Ascending aorta (tissue), 2 donors: Measurements from ENCODE around the gene USP22. TPM values are rescaled to one million over a fixed set of nuclear protein-coding genes. Genes with fewer than 3 reads are reported as not detected.

Experiments used
- DNase-seq, 2 donors: peaks; one replicate each; pipeline ENCODE4 v3.0.0-alpha.2; 2019; ENCODE audit warnings: low spot score in 2 of 2
- H3K27ac ChIP-seq, 2 donors: fragments of 200-600 bp; sonication (generic); one replicate each; pipeline ENCODE4 v1.5.1; 2016 to 2017; ENCODE audit warnings: mild to moderate bottlenecking in 1 of 2
- H3K27me3 ChIP-seq: fragments of 200-600 bp; sonication (generic); one replicate; pipeline ENCODE4 v1.5.1; 2017
- H3K36me3 ChIP-seq, 2 donors: fragments of 200-600 bp; sonication (generic); one replicate each; pipeline ENCODE4 v1.5.1; 2016
- H3K4me1 ChIP-seq, 2 donors: fragments of 200-600 bp; sonication (generic); one replicate each; pipeline ENCODE4 v1.5.1; 2016 to 2017; ENCODE audit warnings: mild to moderate bottlenecking in 1 of 2
- H3K4me3 ChIP-seq, 2 donors: fragments of 200-600 bp; sonication (generic); one replicate each; pipeline ENCODE4 v1.5.1; 2016 to 2017; ENCODE audit warnings: mild to moderate bottlenecking in 1 of 2
- H3K9me3 ChIP-seq, 2 donors: fragments of 200-600 bp; sonication (generic); one replicate each; pipeline ENCODE4 v1.5.1; 2016
- CTCF ChIP-seq, 3 experiments: fragments of 200-600 bp in 2 of 3; fragments of 450-650 bp in 1 of 3; sonication (generic) in 2 of 3; IDR thresholded peaks; one replicate each; pipeline ENCODE4 v1.5.1; 2016 to 2019; ENCODE audit warnings: antibody characterized with exemption in 3 of 3, mild to moderate bottlenecking in 1 of 3, moderate library complexity in 1 of 3
- intact Hi-C: fragments of 100-400 bp; cut with DNase I; formaldehyde crosslinking; loops from one replicate; pipeline ENCODE4 v1.15.1; 2023
- total RNA-seq: library from RNA; depleted of rRNA; stranded (reverse); fragments of >200 nt; gene quantifications from one replicate; pipeline ENCODE4 v1.1.0, GENCODE V29; 2016

The USP22 gene
- total RNA-seq, 1 donor from 2014 or later: 170 TPM

- Histone ChIP-seq H3K36me3 (peaks cover 93 to 97% of the 10 kb centered on the region in 2 donors), H3K27ac (no peak overlapping the region), H3K4me1 (no peaks in the 10 kb centered on the region)
Measured at GRCh38 chr17:21005803-21006202, 37.0 kb downstream of the USP22 start.

GRCh38 chr17:21005367-21005766 lies 37.4 kb downstream of the USP22 start:
- Histone ChIP-seq H3K9me3 (no peaks in the 10 kb centered on the region), H3K36me3 (peaks cover 88 to 97% of the 10 kb centered on the region in 2 donors), H3K4me3 (no peak overlapping the region), H3K4me1 (no peaks in the 10 kb centered on the region), H3K27me3 (no peaks in the 10 kb centered on the region), H3K27ac (no peak overlapping the region)
- intact Hi-C loops: no loop called here
- no peak for DNase-seq
- TF ChIP-seq CTCF (IDR thresholded peaks at IDR 0.05): no peak

More at GRCh38 chr17:21005803-21006202, 37.0 kb downstream of the USP22 start:
- no peak for DNase-seq
- intact Hi-C loops: no loop called here
- no peak for TF ChIP-seq CTCF (IDR thresholded peaks at IDR 0.05)
- H3K27me3 ChIP-seq: no peaks in the 10 kb centered on the region
- H3K4me3 ChIP-seq: no peak overlapping the region
- H3K9me3 ChIP-seq: no peaks in the 10 kb centered on the region

DNA sequence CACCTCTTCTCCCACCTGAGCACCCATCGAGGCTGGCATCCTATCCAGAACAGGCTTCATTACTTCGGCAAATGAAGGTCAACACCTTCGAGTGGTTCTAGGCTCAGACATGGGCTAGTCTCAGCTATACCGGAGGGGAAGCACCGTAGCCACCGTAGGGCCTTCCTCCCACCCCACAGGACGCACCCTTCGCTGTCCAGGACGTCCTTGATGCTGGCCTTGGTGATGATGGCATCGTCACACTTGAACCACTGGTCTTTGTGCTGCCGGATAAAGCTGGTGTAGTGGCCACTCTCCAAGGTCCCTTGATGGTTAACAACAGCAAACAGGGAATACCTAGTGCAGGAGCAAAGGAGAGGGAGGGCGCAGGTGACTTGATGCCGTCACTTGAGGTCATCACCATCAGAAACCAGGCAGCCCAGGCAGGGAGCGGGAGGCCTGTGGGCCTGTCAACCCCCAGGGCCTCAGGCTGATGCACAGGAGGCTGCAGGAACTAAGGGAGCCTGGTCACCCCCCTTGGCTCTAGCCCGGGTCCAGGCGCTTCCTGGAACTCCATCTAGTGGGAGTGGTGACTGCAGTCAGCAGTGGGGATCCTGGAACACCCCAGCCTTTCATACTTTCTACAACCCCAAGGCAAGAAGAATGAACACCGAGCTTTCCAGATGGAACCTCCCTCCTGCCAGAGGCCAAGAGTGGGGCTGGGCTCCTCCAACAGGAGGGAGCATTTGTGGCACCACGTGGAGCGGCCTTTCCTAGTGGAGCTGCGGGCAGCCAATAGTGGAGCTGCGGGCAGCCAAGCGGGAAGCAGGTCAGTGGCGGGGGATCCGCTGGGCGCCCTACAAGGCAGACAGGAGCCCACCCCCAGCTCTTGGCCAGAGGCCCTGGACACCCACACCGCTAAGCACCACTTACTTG lies 38.5 kb downstream of the USP22 start:
- no peaks in the 10 kb centered on the region for H3K27me3 ChIP-seq
- DNase-seq: no peak
- H3K4me3 ChIP-seq: no peak overlapping the region
- TF ChIP-seq CTCF (IDR thresholded peaks at IDR 0.05): no peak
- H3K4me1 ChIP-seq: peaks cover 0 to 8% of the 10 kb centered on the region in 2 donors
- intact Hi-C loops: no loop called here
- no peak overlapping the region for H3K27ac ChIP-seq
- H3K9me3 ChIP-seq: no peaks in the 10 kb centered on the region
- H3K36me3 ChIP-seq: peaks cover 77 to 93% of the 10 kb centered on the region in 2 donors

GRCh38 chr17:21003007-21003621 lies 39.7 kb downstream of the USP22 start:
- Histone ChIP-seq H3K27ac (no peak overlapping the region), H3K27me3 (no peaks in the 10 kb centered on the region), H3K9me3 (no peaks in the 10 kb centered on the region), H3K4me3 (no peak overlapping the region), H3K4me1 (peaks cover 0 to 14% of the 10 kb centered on the region in 2 donors), H3K36me3 (peaks cover 66 to 82% of the 10 kb centered on the region in 2 donors)
- intact Hi-C loops: no loop called here
- no peak for TF ChIP-seq CTCF (IDR thresholded peaks at IDR 0.05)
- no peak for DNase-seq

GRCh38 chr17:21002309-21003006 lies 40.4 kb downstream of the USP22 start:
- TF ChIP-seq CTCF (IDR thresholded peaks at IDR 0.05): no peak
- no peak overlapping the region for H3K27ac ChIP-seq
- no peaks in the 10 kb centered on the region for H3K27me3 ChIP-seq
- peaks cover 59 to 75% of the 10 kb centered on the region in 2 donors for H3K36me3 ChIP-seq
- intact Hi-C loops: no loop called here
- H3K4me1 ChIP-seq: peaks cover 0 to 14% of the 10 kb centered on the region in 2 donors
- no peaks in the 10 kb centered on the region for H3K9me3 ChIP-seq
- no peak overlapping the region for H3K4me3 ChIP-seq
- no peak for DNase-seq
